Stimulated activated CD4-positive, alpha-beta T cell treated with anti-CD3 and anti-CD28 coated beads, TNF-alpha, amount 100 ng/mL, for 24 hours (primary cell): Measurements from ENCODE around the gene DLGAP3.

Experiments
- DNase-seq, 3 experiments: peaks; one replicate each; pipeline ENCODE4 v3.0.0-alpha.2; 2020; ENCODE audit warnings: low read depth in 3 of 3

The DLGAP3 gene

GRCh38 chr1:34901919-34902318 lies 27.5 kb downstream of the DLGAP3 start:
- DNase-seq: no peak

- DNase-seq: no peak
Measured at GRCh38 chr1:34900775-34901502, 28.5 kb downstream of the DLGAP3 start.

- no peak for DNase-seq
Measured at GRCh38 chr1:34899906-34900305, 29.5 kb downstream of the DLGAP3 start.

GRCh38 chr1:34899471-34899870 lies 30.0 kb downstream of the DLGAP3 start:
- no peak for DNase-seq

- no peak for DNase-seq
Measured at GRCh38 chr1:34898330-34898761, 31.1 kb downstream of the DLGAP3 start.

GRCh38 chr1:34896612-34897011 lies 32.8 kb downstream of the DLGAP3 start:
- DNase-seq: no peak

GRCh38 chr1:34889705-34890104 lies 39.7 kb downstream of the DLGAP3 start:
- no peak for DNase-seq

- DNase-seq: no peak
Measured at GRCh38 chr1:34887593-34887992, 41.9 kb downstream of the DLGAP3 start.

- DNase-seq: peak in 2 of 3 experiments; percentile 37 to 76
Measured at GRCh38 chr1:34885405-34886247, 43.8 kb downstream of the DLGAP3 start.

GRCh38 chr1:34884961-34885360 lies 44.5 kb downstream of the DLGAP3 start:
- no peak for DNase-seq

GRCh38 chr1:34884536-34884935 lies 44.9 kb downstream of the DLGAP3 start:
- no peak for DNase-seq

- DNase-seq: no peak
Measured at GRCh38 chr1:34879230-34879629, 50.2 kb downstream of the DLGAP3 start.

GRCh38 chr1:34876406-34876805 lies 53.0 kb downstream of the DLGAP3 start:
- no peak for DNase-seq

GRCh38 chr1:34874296-34874952 lies 55.0 kb downstream of the DLGAP3 start:
- no peak for DNase-seq

GRCh38 chr1:34872133-34872503 lies 57.3 kb downstream of the DLGAP3 start:
- no peak for DNase-seq

GRCh38 chr1:34871443-34872132 lies 57.9 kb downstream of the DLGAP3 start:
- DNase-seq: no peak

- no peak for DNase-seq
Measured at GRCh38 chr1:34870395-34870794, 59.1 kb downstream of the DLGAP3 start.

- no peak for DNase-seq
Measured at GRCh38 chr1:34869760-34870159, 59.7 kb downstream of the DLGAP3 start.

- no peak for DNase-seq
Measured at GRCh38 chr1:34868230-34869049, 61.0 kb downstream of the DLGAP3 start.

GRCh38 chr1:34867415-34867814 lies 62.0 kb downstream of the DLGAP3 start:
- no peak for DNase-seq

- DNase-seq: no peak
Measured at GRCh38 chr1:34866762-34867109, 62.7 kb downstream of the DLGAP3 start.
